Measurements from ENCODE around the gene CERT1.

- no peak for TF ChIP-seq CTCF (conservative IDR thresholded peaks at IDR 0.05)
- no peak for TF ChIP-seq EZH2 (IDR thresholded peaks at IDR 0.05; ENCODE audit: low read depth)
These were observed 137.6 kb downstream of the CERT1 start for GRCh38 chr5:75373862-75374261.

Measured in PC-9 (cell line).